ENCODE results near the gene NACC1. TPM values are rescaled to one million over a fixed set of nuclear protein-coding genes. Genes with fewer than 3 reads are reported as not detected.

The NACC1 gene
- total RNA-seq = 40.4 and 45.1 TPM in 2 replicates
- long read RNA-seq, partial matches to known transcripts = 0 of 2 reads
- long read RNA-seq, other reads (novel, unspliced or antisense) = 2 of 2 reads

DNA sequence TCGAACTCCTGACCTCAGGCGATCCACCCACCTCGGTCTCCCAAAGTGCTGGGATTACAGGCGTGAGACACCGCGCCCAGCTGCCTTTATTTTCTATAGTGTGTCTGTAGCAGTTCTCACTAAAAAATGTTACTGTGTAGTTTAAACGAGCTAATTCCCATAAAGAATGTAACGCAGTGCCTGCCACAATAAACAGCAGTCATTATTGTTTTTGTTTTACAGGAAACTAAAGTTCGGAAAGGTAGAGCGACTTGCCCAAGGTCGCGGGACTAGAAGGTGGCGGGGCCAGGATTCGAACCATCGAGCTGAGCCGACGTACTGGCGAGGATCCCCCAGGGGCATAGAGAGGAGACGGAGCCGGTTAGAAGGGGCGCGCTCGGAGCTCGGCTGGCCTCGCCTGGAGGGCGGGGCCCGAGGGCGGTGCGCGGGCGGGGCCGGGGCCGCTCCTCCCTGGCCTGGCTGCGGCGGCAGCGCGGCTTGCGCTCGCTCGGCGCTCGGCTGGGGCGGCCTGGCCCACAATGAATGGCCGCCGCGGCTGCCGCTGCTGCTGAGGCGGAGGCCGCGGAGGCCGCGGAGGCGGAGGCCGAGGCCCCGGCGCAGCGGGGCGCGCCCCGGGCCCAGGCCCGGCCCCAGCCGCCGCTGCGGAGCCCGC, at the start of gene NACC1:
NACC1 (plus strand) TSS at position 493 of the 652 bp plus-strand sequence. CDS start 16,944 bp downstream, outside the sequence.
- peak within 1 kb of the TSS; percentile 96 for H3K4me3 Mint-ChIP-seq (ENCODE audit: unreplicated experiment)
- no peaks in the 10 kb centered on the region for H3K36me3 Mint-ChIP-seq (ENCODE audit: unreplicated experiment)
- no peaks in the 10 kb centered on the region for H3K9me3 Mint-ChIP-seq (ENCODE audit: unreplicated experiment)
- H3K27ac Mint-ChIP-seq (ENCODE audit: unreplicated experiment) = peak within 1 kb of the TSS; percentile 91
- no peak for TF ChIP-seq CTCF (IDR thresholded peaks at IDR 0.05)
- H3K27me3 Mint-ChIP-seq (ENCODE audit: unreplicated experiment) = no peaks in the 10 kb centered on the region
- DNase-seq (ENCODE audit: extremely low spot score, unreplicated experiment) = peak; percentile 98
- peaks cover 56% of the 10 kb centered on the region for H3K4me1 Mint-ChIP-seq (ENCODE audit: unreplicated experiment)

- Mint-ChIP-seq H3K27ac (ENCODE audit: unreplicated experiment) (no peak overlapping the region), H3K9me3 (ENCODE audit: unreplicated experiment) (no peaks in the 10 kb centered on the region), H3K4me1 (ENCODE audit: unreplicated experiment) (peaks cover 1% of the 10 kb centered on the region), H3K36me3 (ENCODE audit: unreplicated experiment) (peaks cover 6% of the 10 kb centered on the region), H3K27me3 (ENCODE audit: unreplicated experiment) (no peaks in the 10 kb centered on the region), H3K4me3 (ENCODE audit: unreplicated experiment) (no peak overlapping the region)
- TF ChIP-seq CTCF (IDR thresholded peaks at IDR 0.05) = no peak
- DNase-seq (ENCODE audit: extremely low spot score, unreplicated experiment) = no peak
These were observed 48.4 kb upstream of the NACC1 start for GRCh38 chr19:13069415-13070359.

GRCh38 chr19:13070425-13071140, 47.5 kb upstream of the NACC1 start:
- H3K4me1 Mint-ChIP-seq (ENCODE audit: unreplicated experiment) = peaks cover 3% of the 10 kb centered on the region
- DNase-seq (ENCODE audit: extremely low spot score, unreplicated experiment) = no peak
- no peak overlapping the region for H3K27ac Mint-ChIP-seq (ENCODE audit: unreplicated experiment)
- no peaks in the 10 kb centered on the region for H3K9me3 Mint-ChIP-seq (ENCODE audit: unreplicated experiment)
- no peak overlapping the region for H3K4me3 Mint-ChIP-seq (ENCODE audit: unreplicated experiment)
- no peak for TF ChIP-seq CTCF (IDR thresholded peaks at IDR 0.05)
- H3K36me3 Mint-ChIP-seq (ENCODE audit: unreplicated experiment) = peaks cover 13% of the 10 kb centered on the region
- no peaks in the 10 kb centered on the region for H3K27me3 Mint-ChIP-seq (ENCODE audit: unreplicated experiment)

GRCh38 chr19:13071444-13072187, 46.4 kb upstream of the NACC1 start:
- H3K9me3 Mint-ChIP-seq (ENCODE audit: unreplicated experiment) = no peaks in the 10 kb centered on the region
- no peak for DNase-seq (ENCODE audit: extremely low spot score, unreplicated experiment)
- H3K4me3 Mint-ChIP-seq (ENCODE audit: unreplicated experiment) = no peak overlapping the region
- no peaks in the 10 kb centered on the region for H3K27me3 Mint-ChIP-seq (ENCODE audit: unreplicated experiment)
- peaks cover 3% of the 10 kb centered on the region for H3K4me1 Mint-ChIP-seq (ENCODE audit: unreplicated experiment)
- peaks cover 17% of the 10 kb centered on the region for H3K36me3 Mint-ChIP-seq (ENCODE audit: unreplicated experiment)
- no peak overlapping the region for H3K27ac Mint-ChIP-seq (ENCODE audit: unreplicated experiment)
- TF ChIP-seq CTCF (IDR thresholded peaks at IDR 0.05) = no peak

Data from osteocyte (in vitro differentiated cells).